ENCODE data around the gene PRKCZ. TPM values are rescaled to one million over a fixed set of nuclear protein-coding genes. Genes with fewer than 3 reads are reported as not detected.

Gene PRKCZ
- polyA plus RNA-seq, 3 donors = 0.74 to 1.9 (median 1.4) TPM

DNA sequence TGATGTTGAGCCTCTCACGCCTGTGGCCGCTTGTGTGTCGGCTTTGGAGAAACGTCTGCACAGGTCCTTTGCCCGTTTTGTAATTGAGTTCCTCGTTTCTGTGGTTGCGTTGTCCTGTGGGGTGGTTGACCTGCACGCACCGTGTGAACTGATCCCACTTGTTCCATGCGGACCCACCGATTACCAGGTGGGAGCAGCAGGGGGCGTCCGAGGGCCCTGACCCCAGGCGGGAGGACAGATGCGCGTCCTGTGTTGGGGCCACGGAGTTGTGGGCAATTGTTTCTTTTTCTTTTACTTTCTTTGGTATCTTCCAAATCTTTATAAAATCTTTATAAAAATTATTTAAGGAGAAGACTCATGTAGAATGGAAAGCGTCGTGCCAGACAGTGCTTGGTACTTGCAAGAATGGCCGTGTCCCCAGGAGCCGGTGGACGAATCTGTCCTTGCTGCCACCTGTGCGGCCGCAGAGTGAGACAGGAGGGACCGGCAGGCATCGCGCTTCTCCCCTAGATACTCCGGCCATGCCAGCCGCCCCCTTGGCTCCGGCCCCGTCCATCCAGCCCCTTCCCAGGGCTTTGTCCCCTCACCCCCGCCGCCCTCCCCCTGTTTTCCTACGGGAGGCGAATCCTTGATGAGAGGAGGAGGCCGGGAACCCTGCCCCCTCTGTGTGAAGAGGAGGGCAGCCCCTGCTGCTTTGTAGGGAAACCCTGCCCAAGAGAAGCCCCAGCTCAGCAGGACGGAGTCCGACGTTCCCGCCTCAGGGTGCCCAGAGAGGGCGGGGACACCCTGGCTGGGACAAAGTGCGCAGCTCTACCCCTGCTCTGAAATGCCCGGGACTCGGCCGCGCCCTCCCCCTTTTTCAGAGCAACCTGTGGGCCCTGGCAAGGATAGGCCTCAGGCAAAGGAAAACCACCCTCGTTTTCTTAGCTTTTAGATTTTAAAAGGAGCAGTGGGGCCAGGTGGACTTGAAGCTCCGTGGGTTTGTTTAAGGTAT, 41.7 kb downstream of the PRKCZ start:
- peak; percentile 46 to 63 (median 50) for DNase-seq
- Histone ChIP-seq H3K9ac (ENCODE audit: insufficient read depth, low read length, poor library complexity, severe bottlenecking) (no peak overlapping the region), H2AFZ (ENCODE audit: insufficient read depth, low read depth, low read length, poor library complexity, severe bottlenecking) (no peak overlapping the region), H3K27ac (ENCODE audit: low read depth in 1 of 2, low read length in 2 of 2) (no peak overlapping the region), H3K4me1 (ENCODE audit: control insufficient read depth in 1 of 2, insufficient read depth in 2 of 2, low read length in 2 of 2) (no peaks in the 10 kb centered on the region), H3K4me2 (replicated peaks; ENCODE audit: extremely low read depth, low read length, poor library complexity, severe bottlenecking) (no peak overlapping the region), H3K27me3 (ENCODE audit: control insufficient read depth in 2 of 2, insufficient read depth in 2 of 2, low read length in 2 of 2) (no peaks in the 10 kb centered on the region), H3K36me3 (replicated peaks in 1 of 2; ENCODE audit: control insufficient read depth in 1 of 2, insufficient read depth in 2 of 2, low read length in 2 of 2) (no peaks in the 10 kb centered on the region), H3K9me3 (replicated peaks in 1 of 2; ENCODE audit: control insufficient read depth in 1 of 2, insufficient read depth in 1 of 2, low read length in 2 of 2) (peaks cover 6 to 10% of the 10 kb centered on the region in 2 donors), H3K4me3 (replicated peaks in 1 of 3; ENCODE audit: low read depth in 2 of 3, low read length in 3 of 3) (no peak overlapping the region), H3K79me2 (ENCODE audit: insufficient read depth, low read length) (no peaks in the 10 kb centered on the region), H4K20me1 (ENCODE audit: insufficient read depth, low read length) (no peaks in the 10 kb centered on the region)
- Mint-ChIP-seq H3K27ac (no peak overlapping the region), H3K4me1 (peaks cover 4% of the 10 kb centered on the region), H3K4me3 (peak overlapping the region in 1 of 2 donors; percentile 53), H3K36me3 (no peaks in the 10 kb centered on the region), H3K27me3 (ENCODE audit: low read depth in 3 of 3) (peaks cover 2 to 3% (median 2%) of the 10 kb centered on the region in 3 donors), H3K9me3 (peaks cover 8 to 15% (median 9%) of the 10 kb centered on the region in 7 donors)
- WGBS (ENCODE audit: insufficient coverage) = 74% methylated on average over 30 of the region's 48 CpGs
- TF ChIP-seq, protein P1, sequence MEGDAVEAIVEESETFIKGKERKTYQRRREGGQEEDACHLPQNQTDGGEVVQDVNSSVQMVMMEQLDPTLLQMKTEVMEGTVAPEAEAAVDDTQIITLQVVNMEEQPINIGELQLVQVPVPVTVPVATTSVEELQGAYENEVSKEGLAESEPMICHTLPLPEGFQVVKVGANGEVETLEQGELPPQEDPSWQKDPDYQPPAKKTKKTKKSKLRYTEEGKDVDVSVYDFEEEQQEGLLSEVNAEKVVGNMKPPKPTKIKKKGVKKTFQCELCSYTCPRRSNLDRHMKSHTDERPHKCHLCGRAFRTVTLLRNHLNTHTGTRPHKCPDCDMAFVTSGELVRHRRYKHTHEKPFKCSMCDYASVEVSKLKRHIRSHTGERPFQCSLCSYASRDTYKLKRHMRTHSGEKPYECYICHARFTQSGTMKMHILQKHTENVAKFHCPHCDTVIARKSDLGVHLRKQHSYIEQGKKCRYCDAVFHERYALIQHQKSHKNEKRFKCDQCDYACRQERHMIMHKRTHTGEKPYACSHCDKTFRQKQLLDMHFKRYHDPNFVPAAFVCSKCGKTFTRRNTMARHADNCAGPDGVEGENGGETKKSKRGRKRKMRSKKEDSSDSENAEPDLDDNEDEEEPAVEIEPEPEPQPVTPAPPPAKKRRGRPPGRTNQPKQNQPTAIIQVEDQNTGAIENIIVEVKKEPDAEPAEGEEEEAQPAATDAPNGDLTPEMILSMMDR (IDR thresholded peaks at IDR 0.05) = peak; percentile 80
- intact Hi-C loops (cut with micrococcal nuclease) = loop anchor here in 1 of 2 donors (5.0 kb wide), 1 partner anchor 80 kb away; no protein-coding TSS in a partner anchor

GRCh38 chr1:2093055-2093454, 42.8 kb downstream of the PRKCZ start:
- Mint-ChIP-seq H3K9me3 (peaks cover 18 to 25% (median 21%) of the 10 kb centered on the region in 7 donors), H3K36me3 (no peaks in the 10 kb centered on the region), H3K4me1 (peaks cover 4% of the 10 kb centered on the region), H3K27me3 (ENCODE audit: low read depth in 3 of 3) (peaks cover 2 to 5% (median 4%) of the 10 kb centered on the region in 3 donors), H3K4me3 (no peak overlapping the region), H3K27ac (no peak overlapping the region)
- Histone ChIP-seq H4K20me1 (ENCODE audit: insufficient read depth, low read length) (no peaks in the 10 kb centered on the region), H3K36me3 (replicated peaks in 1 of 2; ENCODE audit: control insufficient read depth in 1 of 2, insufficient read depth in 2 of 2, low read length in 2 of 2) (no peaks in the 10 kb centered on the region), H3K4me2 (replicated peaks; ENCODE audit: extremely low read depth, low read length, poor library complexity, severe bottlenecking) (no peak overlapping the region), H3K27me3 (ENCODE audit: control insufficient read depth in 2 of 2, insufficient read depth in 2 of 2, low read length in 2 of 2) (no peaks in the 10 kb centered on the region), H3K4me3 (replicated peaks in 1 of 3; ENCODE audit: low read depth in 2 of 3, low read length in 3 of 3) (no peak overlapping the region), H2AFZ (ENCODE audit: insufficient read depth, low read depth, low read length, poor library complexity, severe bottlenecking) (no peak overlapping the region), H3K79me2 (ENCODE audit: insufficient read depth, low read length) (no peaks in the 10 kb centered on the region), H3K27ac (ENCODE audit: low read depth in 1 of 2, low read length in 2 of 2) (no peak overlapping the region), H3K4me1 (ENCODE audit: control insufficient read depth in 1 of 2, insufficient read depth in 2 of 2, low read length in 2 of 2) (no peaks in the 10 kb centered on the region), H3K9me3 (replicated peaks in 1 of 2; ENCODE audit: control insufficient read depth in 1 of 2, insufficient read depth in 1 of 2, low read length in 2 of 2) (peaks cover 16 to 21% of the 10 kb centered on the region in 2 donors), H3K9ac (ENCODE audit: insufficient read depth, low read length, poor library complexity, severe bottlenecking) (no peak overlapping the region)
- DNase-seq = no peak
- TF ChIP-seq, protein P1 (IDR thresholded peaks at IDR 0.05) = no peak
- intact Hi-C loops (cut with micrococcal nuclease) = loop anchor here in 1 of 2 donors (5.0 kb wide), 1 partner anchor 79 kb away; no protein-coding TSS in a partner anchor
- WGBS (ENCODE audit: insufficient coverage) = 92% methylated on average over 11 of the region's 14 CpGs
